ENCODE data around the gene GPRIN3. TPM values are rescaled to one million over a fixed set of nuclear protein-coding genes. Genes with fewer than 3 reads are reported as not detected.

Gene GPRIN3
- under 0.01 and 0.09 TPM in 2 replicates for total RNA-seq

DNA sequence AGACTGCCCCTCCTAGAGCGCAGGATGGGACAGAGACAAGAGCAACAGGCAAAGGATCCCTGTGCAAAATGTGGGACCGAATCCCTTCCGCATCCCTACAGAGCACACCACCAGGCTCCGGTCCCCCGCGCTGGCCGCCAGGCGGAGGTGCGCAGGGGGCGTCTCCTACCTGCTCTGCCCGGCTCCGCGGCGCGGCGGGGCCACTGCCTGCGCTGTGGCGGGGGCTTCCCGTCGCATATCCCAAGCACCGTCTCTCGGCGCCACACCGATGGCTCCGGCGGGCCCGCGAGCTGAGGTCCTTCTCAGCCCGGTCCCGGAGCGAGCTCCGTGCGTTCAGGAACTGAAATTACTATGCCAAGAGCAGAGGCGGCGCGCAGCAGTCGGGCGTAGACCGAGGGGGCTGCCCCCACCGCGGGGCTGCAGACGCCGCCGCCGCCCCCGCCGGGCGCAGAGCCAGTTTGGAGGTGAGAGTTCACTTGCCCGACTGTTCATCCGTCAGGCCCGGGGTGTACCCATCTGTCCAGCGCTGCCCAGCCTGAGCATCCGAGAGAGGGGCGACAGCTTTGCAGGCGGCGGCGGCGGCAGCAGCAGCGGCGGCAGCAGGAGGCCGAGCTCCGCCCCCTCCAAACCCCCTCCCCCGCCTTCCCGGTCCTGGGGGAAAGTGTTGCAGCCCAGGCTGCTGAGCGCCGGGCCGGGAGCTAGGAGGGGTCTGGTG, at the start of gene GPRIN3:
GPRIN3 (minus strand) TSS at position 355 of the 715 bp plus-strand sequence. CDS start 57,690 bp downstream, outside the sequence.

Other genes starting within 250 kb of the GPRIN3 start
- gene TIGD2, start 196.3 kb downstream of the GPRIN3 start, total RNA-seq: 12.3 and 17.5 TPM in 2 replicates